Measurements from ENCODE around the gene WDR72.

DNA sequence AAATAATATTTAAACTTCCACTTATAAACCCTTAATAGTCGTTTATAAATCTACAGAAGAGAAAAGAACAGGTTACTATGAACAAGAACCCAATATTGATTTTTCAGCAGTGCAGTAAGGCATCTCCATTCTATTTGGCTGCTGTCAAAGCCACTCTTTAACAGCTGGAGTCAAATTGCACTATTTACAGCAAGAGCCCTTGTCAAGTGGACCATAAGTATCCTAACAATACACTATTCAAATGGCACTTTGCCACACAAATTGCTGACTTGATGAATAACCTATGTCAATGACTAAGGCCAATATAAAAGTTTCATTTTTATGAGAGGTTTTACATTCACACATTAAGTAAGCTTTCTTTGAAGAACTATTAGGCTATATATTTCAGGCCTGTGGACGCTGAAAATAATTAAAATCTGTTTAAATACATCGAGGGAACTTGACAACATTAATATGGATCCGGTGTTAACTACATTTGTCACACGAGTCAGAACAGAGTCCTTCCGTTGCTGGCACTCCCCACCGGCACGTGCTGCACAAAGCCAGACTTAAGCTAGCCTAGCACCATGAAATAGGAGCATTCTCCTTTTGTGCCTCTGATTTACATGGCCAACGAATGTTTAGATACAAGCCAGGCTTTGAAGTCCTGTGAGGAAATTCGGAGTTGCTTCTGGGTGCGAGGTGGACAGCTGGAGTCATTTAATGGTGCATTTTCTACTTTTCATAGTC is 100.5 kb downstream of the WDR72 start:
- TF ChIP-seq, protein P1, sequence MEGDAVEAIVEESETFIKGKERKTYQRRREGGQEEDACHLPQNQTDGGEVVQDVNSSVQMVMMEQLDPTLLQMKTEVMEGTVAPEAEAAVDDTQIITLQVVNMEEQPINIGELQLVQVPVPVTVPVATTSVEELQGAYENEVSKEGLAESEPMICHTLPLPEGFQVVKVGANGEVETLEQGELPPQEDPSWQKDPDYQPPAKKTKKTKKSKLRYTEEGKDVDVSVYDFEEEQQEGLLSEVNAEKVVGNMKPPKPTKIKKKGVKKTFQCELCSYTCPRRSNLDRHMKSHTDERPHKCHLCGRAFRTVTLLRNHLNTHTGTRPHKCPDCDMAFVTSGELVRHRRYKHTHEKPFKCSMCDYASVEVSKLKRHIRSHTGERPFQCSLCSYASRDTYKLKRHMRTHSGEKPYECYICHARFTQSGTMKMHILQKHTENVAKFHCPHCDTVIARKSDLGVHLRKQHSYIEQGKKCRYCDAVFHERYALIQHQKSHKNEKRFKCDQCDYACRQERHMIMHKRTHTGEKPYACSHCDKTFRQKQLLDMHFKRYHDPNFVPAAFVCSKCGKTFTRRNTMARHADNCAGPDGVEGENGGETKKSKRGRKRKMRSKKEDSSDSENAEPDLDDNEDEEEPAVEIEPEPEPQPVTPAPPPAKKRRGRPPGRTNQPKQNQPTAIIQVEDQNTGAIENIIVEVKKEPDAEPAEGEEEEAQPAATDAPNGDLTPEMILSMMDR (conservative IDR thresholded peaks at IDR 0.05; ENCODE audit: low read depth in 2 of 2) = no peak
- TF ChIP-seq, protein P2, sequence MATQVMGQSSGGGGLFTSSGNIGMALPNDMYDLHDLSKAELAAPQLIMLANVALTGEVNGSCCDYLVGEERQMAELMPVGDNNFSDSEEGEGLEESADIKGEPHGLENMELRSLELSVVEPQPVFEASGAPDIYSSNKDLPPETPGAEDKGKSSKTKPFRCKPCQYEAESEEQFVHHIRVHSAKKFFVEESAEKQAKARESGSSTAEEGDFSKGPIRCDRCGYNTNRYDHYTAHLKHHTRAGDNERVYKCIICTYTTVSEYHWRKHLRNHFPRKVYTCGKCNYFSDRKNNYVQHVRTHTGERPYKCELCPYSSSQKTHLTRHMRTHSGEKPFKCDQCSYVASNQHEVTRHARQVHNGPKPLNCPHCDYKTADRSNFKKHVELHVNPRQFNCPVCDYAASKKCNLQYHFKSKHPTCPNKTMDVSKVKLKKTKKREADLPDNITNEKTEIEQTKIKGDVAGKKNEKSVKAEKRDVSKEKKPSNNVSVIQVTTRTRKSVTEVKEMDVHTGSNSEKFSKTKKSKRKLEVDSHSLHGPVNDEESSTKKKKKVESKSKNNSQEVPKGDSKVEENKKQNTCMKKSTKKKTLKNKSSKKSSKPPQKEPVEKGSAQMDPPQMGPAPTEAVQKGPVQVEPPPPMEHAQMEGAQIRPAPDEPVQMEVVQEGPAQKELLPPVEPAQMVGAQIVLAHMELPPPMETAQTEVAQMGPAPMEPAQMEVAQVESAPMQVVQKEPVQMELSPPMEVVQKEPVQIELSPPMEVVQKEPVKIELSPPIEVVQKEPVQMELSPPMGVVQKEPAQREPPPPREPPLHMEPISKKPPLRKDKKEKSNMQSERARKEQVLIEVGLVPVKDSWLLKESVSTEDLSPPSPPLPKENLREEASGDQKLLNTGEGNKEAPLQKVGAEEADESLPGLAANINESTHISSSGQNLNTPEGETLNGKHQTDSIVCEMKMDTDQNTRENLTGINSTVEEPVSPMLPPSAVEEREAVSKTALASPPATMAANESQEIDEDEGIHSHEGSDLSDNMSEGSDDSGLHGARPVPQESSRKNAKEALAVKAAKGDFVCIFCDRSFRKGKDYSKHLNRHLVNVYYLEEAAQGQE (IDR thresholded peaks at IDR 0.05; ENCODE audit: unreplicated experiment) = no peak
- TF ChIP-seq POLR2AphosphoS5 (IDR thresholded peaks at IDR 0.05; ENCODE audit: low read depth) (no peak), EZH2 (IDR thresholded peaks at IDR 0.05; ENCODE audit: low read depth, unreplicated experiment) (no peak)

Measured in GM23338 (cell line).